SK-N-SH treated with all-trans-retinoic acid at 6 μM for 48 hours (cell line): ENCODE measurements around the gene PTDSS2.

Experiments
- CSDC2 ChIP-seq: fragments of 250-450 bp; sonication (Bioruptor Pico); IDR thresholded peaks from 2 replicates; pipeline ENCODE4 v1.5.0; 2020; ENCODE audit warnings: mild to moderate bottlenecking, moderate library complexity
- PATZ1 ChIP-seq: fragments of 250-450 bp; sonication (Bioruptor Pico); IDR thresholded peaks from 2 replicates; pipeline ENCODE4 v1.8.0; 2020; ENCODE audit warnings: mild to moderate bottlenecking, moderate library complexity, borderline replicate concordance
- RARB ChIP-seq: fragments of 250-450 bp; sonication (Bioruptor Pico); IDR thresholded peaks from 2 replicates; pipeline ENCODE4 v1.8.0; 2021; ENCODE audit warnings: mild to moderate bottlenecking, moderate library complexity
- ZC3H10 ChIP-seq: fragments of 250-450 bp; sonication (Bioruptor Pico); IDR thresholded peaks from 2 replicates; pipeline ENCODE4 v1.5.1; 2021; ENCODE audit warnings: mild to moderate bottlenecking, moderate library complexity
- ZFP30 ChIP-seq: fragments of 450-650 bp; formaldehyde crosslinking; IDR thresholded peaks from 2 replicates; pipeline ENCODE4 v1.5.0; 2022; ENCODE audit warnings: mild to moderate bottlenecking, moderate library complexity
- ZNF70 ChIP-seq: fragments of 450-650 bp; formaldehyde crosslinking; IDR thresholded peaks from 2 replicates; pipeline ENCODE4 v1.5.0; 2020; ENCODE audit warnings: mild to moderate bottlenecking, moderate library complexity

DNA sequence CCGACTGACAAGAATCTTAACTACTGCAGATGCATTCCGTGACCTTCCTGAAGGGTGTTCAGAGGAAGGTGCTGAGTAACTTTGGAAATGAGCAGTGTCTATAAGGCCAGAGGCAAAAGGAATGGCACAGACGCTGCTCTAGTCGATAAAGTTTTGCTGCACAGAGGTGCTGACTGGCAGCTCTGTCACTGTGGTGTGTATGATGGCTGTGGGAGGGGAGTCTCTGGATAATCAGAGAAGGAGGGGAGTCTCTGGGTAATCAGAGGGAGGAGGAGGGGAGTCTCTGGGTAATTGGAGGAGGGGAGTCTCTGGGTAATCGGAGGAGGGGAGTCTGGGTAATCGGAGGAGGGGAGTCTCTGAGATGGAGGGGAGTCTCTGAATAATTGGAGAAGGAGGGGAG, 18.4 kb downstream of the PTDSS2 start:
- TF ChIP-seq ZFP30 (CRISPR knock-in tag) (no peak), ZC3H10 (no peak), RARB (CRISPR knock-in tag) (no peak), PATZ1 (no peak), CSDC2 (CRISPR knock-in tag) (no peak), ZNF70 (CRISPR knock-in tag) (no peak)
